22Rv1 (cell line): Measurements from ENCODE around the gene USP3.

Experiments used
- ZFX ChIP-seq: fragments of 450-650 bp; IDR thresholded peaks from 2 replicates; pipeline ENCODE4 v1.6.1; 2017; ENCODE audit warnings: antibody characterized with exemption, borderline replicate concordance
- TF ChIP-seq, protein P1 (sequence below): fragments of 450-650 bp; IDR thresholded peaks from 2 replicates; pipeline ENCODE4 v1.5.1; 2017; ENCODE audit warnings: mild to moderate bottlenecking

DNA sequence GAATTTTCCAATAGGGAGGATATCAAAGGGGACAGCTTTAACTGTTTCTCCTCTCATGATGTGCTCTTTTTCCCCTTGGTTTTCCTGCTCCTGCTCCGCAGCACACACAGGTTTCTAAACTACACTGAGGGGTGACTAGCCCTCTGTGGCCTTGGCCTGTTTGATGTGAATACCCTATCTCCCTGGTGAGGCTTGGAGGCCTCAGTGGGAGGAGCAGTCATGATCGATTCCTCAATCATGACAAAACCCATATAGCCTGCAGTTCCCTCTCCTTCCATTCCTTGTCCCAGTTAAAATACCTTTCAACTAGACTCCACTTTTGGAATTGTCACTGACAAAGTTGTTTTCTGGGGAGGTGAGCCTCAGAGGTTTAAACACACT is 24.0 kb upstream of the USP3 start:
- TF ChIP-seq, protein P1, sequence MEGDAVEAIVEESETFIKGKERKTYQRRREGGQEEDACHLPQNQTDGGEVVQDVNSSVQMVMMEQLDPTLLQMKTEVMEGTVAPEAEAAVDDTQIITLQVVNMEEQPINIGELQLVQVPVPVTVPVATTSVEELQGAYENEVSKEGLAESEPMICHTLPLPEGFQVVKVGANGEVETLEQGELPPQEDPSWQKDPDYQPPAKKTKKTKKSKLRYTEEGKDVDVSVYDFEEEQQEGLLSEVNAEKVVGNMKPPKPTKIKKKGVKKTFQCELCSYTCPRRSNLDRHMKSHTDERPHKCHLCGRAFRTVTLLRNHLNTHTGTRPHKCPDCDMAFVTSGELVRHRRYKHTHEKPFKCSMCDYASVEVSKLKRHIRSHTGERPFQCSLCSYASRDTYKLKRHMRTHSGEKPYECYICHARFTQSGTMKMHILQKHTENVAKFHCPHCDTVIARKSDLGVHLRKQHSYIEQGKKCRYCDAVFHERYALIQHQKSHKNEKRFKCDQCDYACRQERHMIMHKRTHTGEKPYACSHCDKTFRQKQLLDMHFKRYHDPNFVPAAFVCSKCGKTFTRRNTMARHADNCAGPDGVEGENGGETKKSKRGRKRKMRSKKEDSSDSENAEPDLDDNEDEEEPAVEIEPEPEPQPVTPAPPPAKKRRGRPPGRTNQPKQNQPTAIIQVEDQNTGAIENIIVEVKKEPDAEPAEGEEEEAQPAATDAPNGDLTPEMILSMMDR: no peak
- TF ChIP-seq ZFX: no peak
